B cell (primary cell): ENCODE measurements around the gene PALS2. TPM values are rescaled to one million over a fixed set of nuclear protein-coding genes. Genes with fewer than 3 reads are reported as not detected.

ENCODE experiments used
- ATAC-seq: fragments of 200-7000 bp; cut with Tn5 transposase; one replicate; pipeline ENCODE4 v1.10.0; 2021; ENCODE audit warnings: low read depth, mild to moderate bottlenecking, moderate number of reproducible peaks, moderate library complexity
- CTCF ChIA-PET: fragments of 350-600 bp; sonication (Branson Sonifier 250); formaldehyde crosslinking; loops from one replicate; lab custom pipeline; 2021; ENCODE audit warnings: antibody characterized with exemption, inconsistent platforms; lab: Charles Lee
- POLR2A ChIA-PET: fragments of 350-600 bp; sonication (Branson Sonifier 250); formaldehyde crosslinking; loops from one replicate; lab custom pipeline; 2021; ENCODE audit warnings: antibody characterized with exemption; lab: Charles Lee
- DNase-seq: peaks from one replicate; pipeline ENCODE4 v3.0.0; 2013
- H2AFZ ChIP-seq: 2 replicates; pipeline ENCODE4 v1.6.1; 2012; ENCODE audit warnings: mild to moderate bottlenecking, low read depth, low read length; ENCODE audit not compliant: insufficient read depth, poor library complexity, severe bottlenecking
- H3K27ac ChIP-seq, 2 donors: 1 replicate in 1 of 2; 2 replicates in 1 of 2; pipeline ENCODE4 v1.5.1; 2012 to 2013; ENCODE audit warnings: low read length in 2 of 2, mild to moderate bottlenecking in 2 of 2, moderate library complexity in 1 of 2
- H3K27me3 ChIP-seq, 4 experiments: fragments of 200-600 bp in 1 of 4; sonication (generic) in 1 of 4; replicated peaks in 1 of 4; 1 replicate in 2 of 4; 2 replicates in 2 of 4; pipeline versions ENCODE4 v1.6.1 to v1.7.0; 2013 to 2016; ENCODE audit warnings: low read length in 3 of 4, mild to moderate bottlenecking in 2 of 4, mixed read lengths in 1 of 4, moderate library complexity in 1 of 4; ENCODE audit not compliant: insufficient read depth in 4 of 4, control insufficient read depth in 3 of 4; ENCODE audit errors: control extremely low read depth in 1 of 4
- H3K36me3 ChIP-seq, 2 experiments: replicated peaks in 1 of 2; 1 replicate in 1 of 2; 2 replicates in 1 of 2; pipeline versions ENCODE4 v1.6.1 to v1.7.1; 2013; ENCODE audit warnings: low read length in 1 of 2; ENCODE audit not compliant: insufficient read depth in 2 of 2, control insufficient read depth in 1 of 2; ENCODE audit errors: control extremely low read depth in 1 of 2, extremely low read depth in 1 of 2
- H3K4me1 ChIP-seq, 2 donors: fragments of 200-600 bp in 1 of 2; sonication (generic) in 1 of 2; 1 replicate in 1 of 2; 2 replicates in 1 of 2; pipeline versions ENCODE4 v1.5.1 to v1.6.1; 2013 to 2017; ENCODE audit warnings: low read length in 2 of 2; ENCODE audit not compliant: control insufficient read depth in 2 of 2, insufficient read depth in 2 of 2
- H3K4me2 ChIP-seq: replicated peaks from 2 replicates; pipeline ENCODE3; 2012; ENCODE audit warnings: mild to moderate bottlenecking, low read depth, low read length; ENCODE audit not compliant: poor library complexity, severe bottlenecking
- H3K4me3 ChIP-seq, 5 experiments: fragments of 200-600 bp in 1 of 5; sonication (generic) in 1 of 5; 1 replicate in 3 of 5; 2 replicates in 2 of 5; pipeline versions ENCODE4 v1.5.1 to v1.7.0; 2011 to 2016; ENCODE audit warnings: low read length in 4 of 5, mild to moderate bottlenecking in 4 of 5, low read depth in 2 of 5, control low read depth in 1 of 5, moderate library complexity in 1 of 5; ENCODE audit not compliant: insufficient read depth in 1 of 5; ENCODE audit errors: control extremely low read depth in 1 of 5, extremely low read depth in 1 of 5
- H3K79me2 ChIP-seq: fragments of 200-600 bp; sonication (generic); one replicate; pipeline ENCODE4 v1.6.0; 2016; ENCODE audit warnings: low read length; ENCODE audit not compliant: control insufficient read depth, insufficient read depth
- H3K9ac ChIP-seq: fragments of 200-600 bp; sonication (generic); 2 replicates; pipeline ENCODE4 v1.6.1; 2017; ENCODE audit warnings: mild to moderate bottlenecking, low read length, moderate library complexity
- H3K9me3 ChIP-seq, 3 donors: one replicate each; pipeline versions ENCODE4 v1.6.1 to v1.7.1; 2013; ENCODE audit warnings: low read length in 2 of 3; ENCODE audit not compliant: control insufficient read depth in 2 of 3, insufficient read depth in 1 of 3; ENCODE audit errors: control extremely low read depth in 1 of 3
- H4K20me1 ChIP-seq: 2 replicates; pipeline ENCODE4 v1.6.0; 2012; ENCODE audit warnings: mild to moderate bottlenecking, low read length; ENCODE audit not compliant: insufficient read depth, control insufficient read depth, poor library complexity, severe bottlenecking
- H3K27ac Mint-ChIP-seq: one replicate; pipeline ENCODE4 v1.8.0; 2021; ENCODE audit warnings: mixed read lengths
- H3K27me3 Mint-ChIP-seq: one replicate; pipeline ENCODE4 v1.8.0; 2021; ENCODE audit warnings: mixed read lengths
- H3K4me1 Mint-ChIP-seq: one replicate; pipeline ENCODE4 v1.8.0; 2021; ENCODE audit warnings: mixed read lengths
- H3K4me3 Mint-ChIP-seq: one replicate; pipeline ENCODE4 v1.8.0; 2021; ENCODE audit warnings: mixed read lengths
- H3K9me3 Mint-ChIP-seq: one replicate; pipeline ENCODE4 v1.8.0; 2022; ENCODE audit warnings: mixed read lengths; ENCODE audit not compliant: insufficient read depth
- EZH2 ChIP-seq: IDR thresholded peaks from 2 replicates; pipeline ENCODE4 v1.6.1; 2012; ENCODE audit warnings: borderline replicate concordance, low read depth, mild to moderate bottlenecking, moderate library complexity, low read length; ENCODE audit not compliant: insufficient read depth, poor library complexity, severe bottlenecking
- WGBS: methylation state at CpG from one replicate; pipeline ENCODE4 v1.1.5; 2013; ENCODE audit warnings: missing lambda C conversion rate; ENCODE audit not compliant: insufficient coverage; 5-methylcytosine and 5-hydroxymethylcytosine counted together
- intact Hi-C: fragments of 100-400 bp; cut with micrococcal nuclease; formaldehyde crosslinking; loops from one replicate; pipeline ENCODE4 v1.10.0; 2022
- polyA plus RNA-seq: library from polyadenylated mRNA; depleted of rRNA; stranded (reverse); fragments of >200 nt; gene quantifications from 2 replicates; pipeline ENCODE4 v1.2.3, GENCODE V29; 2012
- total RNA-seq, 2 donors: library from RNA; stranded (reverse); fragments of 120-200 nt in 1 of 2; gene quantifications; 1 replicate in 1 of 2; 2 replicates in 1 of 2; pipeline versions ENCODE4 v1.2.3 to v1.2.4, GENCODE V29; 2013 to 2022
- TF ChIP-seq, protein P1 (sequence below): fragments of 200-600 bp; IDR thresholded peaks from one replicate; pipeline ENCODE4 v1.8.0; 2022; ENCODE audit warnings: antibody characterized with exemption, mild to moderate bottlenecking

PALS2 gene
- total and polyA plus RNA-seq, 2 donors (not counting 1 experiment from before 2014, with no cell fraction given) = 4.8 to 54.2 TPM

DNA sequence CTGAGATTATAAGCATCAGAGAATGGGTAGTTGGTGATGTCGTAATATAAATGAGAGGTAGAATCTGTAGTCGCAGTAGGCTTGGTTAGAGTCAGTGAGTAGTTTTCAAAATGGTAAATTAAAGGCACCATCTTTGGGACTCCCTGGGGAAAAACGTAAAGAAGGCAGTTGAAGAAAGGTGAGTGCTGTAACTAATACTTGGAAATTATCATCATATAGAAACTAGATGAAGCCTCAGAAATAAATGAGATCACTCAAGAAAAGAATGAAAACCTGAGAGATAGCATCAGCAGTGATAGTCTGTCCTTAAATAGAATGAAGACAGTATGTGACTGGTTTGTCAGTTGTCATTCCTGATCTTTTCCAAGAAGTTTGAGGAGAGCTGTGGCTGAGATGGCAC lies 23.8 kb downstream of the PALS2 start:
- intact Hi-C loops = no loop called here
- no peak for TF ChIP-seq EZH2

DNA sequence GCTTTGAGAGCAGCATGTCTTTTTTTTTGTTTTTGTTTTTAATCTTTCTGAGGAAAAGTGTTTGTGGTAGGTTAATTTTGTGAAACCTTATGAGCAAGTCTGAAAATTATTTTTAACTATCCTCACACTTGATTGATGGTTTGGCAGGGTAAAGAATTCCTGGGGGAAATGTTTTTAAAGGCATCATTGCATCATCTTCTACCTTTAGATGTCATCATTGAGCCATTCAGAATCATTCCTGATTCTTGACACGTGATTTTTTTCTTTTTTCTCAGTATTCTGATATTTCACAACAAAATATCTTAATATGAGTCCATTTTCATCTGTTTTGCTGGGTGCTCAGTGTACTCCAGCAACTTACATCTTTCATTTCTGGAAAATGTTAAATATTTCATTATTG lies 28.3 kb downstream of the PALS2 start:
- ChIA-PET POLR2A (no interaction called here), CTCF (interaction anchor here (1.2 to 2.0 kb wide), 2 partner anchors 9 to 14 kb away, joined by 3 to 6 read pairs; no protein-coding TSS in a partner anchor)
- H3K4me1 Mint-ChIP-seq = peaks cover 11% of the 10 kb centered on the region
- no peak overlapping the region for H3K4me3 Mint-ChIP-seq
- Histone ChIP-seq H3K4me3 (no peak overlapping the region), H3K4me1 (no peaks in the 10 kb centered on the region), H4K20me1 (no peaks in the 10 kb centered on the region), H3K9me3 (peaks cover 0 to 9% (median 0%) of the 10 kb centered on the region in 3 donors), H3K9ac (no peak overlapping the region), H3K27me3 (no peaks in the 10 kb centered on the region), H2AFZ (no peak overlapping the region), H3K27ac (no peak overlapping the region), H3K79me2 (peaks cover 60% of the 10 kb centered on the region), H3K4me2 (no peak overlapping the region), H3K36me3 (no peaks in the 10 kb centered on the region)
- DNase-seq (no peak), ATAC-seq (no peak)
- H3K27me3 Mint-ChIP-seq = no peaks in the 10 kb centered on the region
- H3K9me3 Mint-ChIP-seq = no peaks in the 10 kb centered on the region
- TF ChIP-seq, protein P1, sequence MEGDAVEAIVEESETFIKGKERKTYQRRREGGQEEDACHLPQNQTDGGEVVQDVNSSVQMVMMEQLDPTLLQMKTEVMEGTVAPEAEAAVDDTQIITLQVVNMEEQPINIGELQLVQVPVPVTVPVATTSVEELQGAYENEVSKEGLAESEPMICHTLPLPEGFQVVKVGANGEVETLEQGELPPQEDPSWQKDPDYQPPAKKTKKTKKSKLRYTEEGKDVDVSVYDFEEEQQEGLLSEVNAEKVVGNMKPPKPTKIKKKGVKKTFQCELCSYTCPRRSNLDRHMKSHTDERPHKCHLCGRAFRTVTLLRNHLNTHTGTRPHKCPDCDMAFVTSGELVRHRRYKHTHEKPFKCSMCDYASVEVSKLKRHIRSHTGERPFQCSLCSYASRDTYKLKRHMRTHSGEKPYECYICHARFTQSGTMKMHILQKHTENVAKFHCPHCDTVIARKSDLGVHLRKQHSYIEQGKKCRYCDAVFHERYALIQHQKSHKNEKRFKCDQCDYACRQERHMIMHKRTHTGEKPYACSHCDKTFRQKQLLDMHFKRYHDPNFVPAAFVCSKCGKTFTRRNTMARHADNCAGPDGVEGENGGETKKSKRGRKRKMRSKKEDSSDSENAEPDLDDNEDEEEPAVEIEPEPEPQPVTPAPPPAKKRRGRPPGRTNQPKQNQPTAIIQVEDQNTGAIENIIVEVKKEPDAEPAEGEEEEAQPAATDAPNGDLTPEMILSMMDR = no peak
- TF ChIP-seq EZH2 = no peak
- intact Hi-C loops = no loop called here
- H3K27ac Mint-ChIP-seq = no peak overlapping the region
- WGBS = no CpG with 5 or more reads among the region's 1 CpG

More for the DNA sequence above, 23.8 kb downstream of the PALS2 start:
- Mint-ChIP-seq H3K4me1 (peaks cover 8% of the 10 kb centered on the region), H3K27me3 (no peaks in the 10 kb centered on the region), H3K27ac (no peak overlapping the region), H3K9me3 (no peaks in the 10 kb centered on the region), H3K4me3 (no peak overlapping the region)
- WGBS = 95% methylated on average over 2 of the region's 3 CpGs
- Histone ChIP-seq H3K9ac (no peak overlapping the region), H3K27me3 (no peaks in the 10 kb centered on the region), H3K4me2 (no peak overlapping the region), H3K27ac (no peak overlapping the region), H3K36me3 (no peaks in the 10 kb centered on the region), H3K9me3 (no peaks in the 10 kb centered on the region), H3K4me1 (peaks cover 0 to 3% of the 10 kb centered on the region in 2 donors), H3K79me2 (peaks cover 48% of the 10 kb centered on the region), H4K20me1 (no peaks in the 10 kb centered on the region), H2AFZ (no peak overlapping the region), H3K4me3 (no peak overlapping the region)
- ATAC-seq (no peak), DNase-seq (no peak)
- ChIA-PET CTCF (interaction anchor here (1.0 kb wide), 1 partner anchor 20 kb away, joined by 3 read pairs; no protein-coding TSS in a partner anchor), POLR2A (no interaction called here)
